ENCODE data around the gene ZNF396. TPM values are rescaled to one million over a fixed set of nuclear protein-coding genes. Genes with fewer than 3 reads are reported as not detected.

The ZNF396 gene
- 2.0 and 2.4 TPM in 2 replicates for total RNA-seq (ENCODE audit: low replicate concordance)

- TF ChIP-seq CTCF (IDR thresholded peaks at IDR 0.05; ENCODE audit: insufficient read depth, low read length), result no peak
- peak; percentile 43 for DNase-seq (ENCODE audit: low read depth)
- H3K4me3 ChIP-seq (ENCODE audit: low read depth, low read length), result peak within 1 kb of the TSS; percentile 74
Observed at GRCh38 chr18:35376742-35377695, at the start of gene ZNF396. Gene ZNF396, minus strand, starts transcription at chr18:35377337. Its CDS starts 3,045 bp downstream, at chr18:35374292.

GRCh38 chr18:35426786-35427185 lies 49.6 kb upstream of the ZNF396 start:
- DNase-seq (ENCODE audit: low read depth), result no peak
- TF ChIP-seq CTCF (IDR thresholded peaks at IDR 0.05; ENCODE audit: insufficient read depth, low read length), result no peak
- no peak overlapping the region for H3K4me3 ChIP-seq (ENCODE audit: low read depth, low read length)

- no peak for DNase-seq (ENCODE audit: low read depth)
- no peak for TF ChIP-seq CTCF (IDR thresholded peaks at IDR 0.05; ENCODE audit: insufficient read depth, low read length)
- H3K4me3 ChIP-seq (ENCODE audit: low read depth, low read length), result no peak overlapping the region
Observed at GRCh38 chr18:35424356-35424755, 47.2 kb upstream of the ZNF396 start.

GRCh38 chr18:35422237-35422636 lies 45.1 kb upstream of the ZNF396 start:
- TF ChIP-seq CTCF (IDR thresholded peaks at IDR 0.05; ENCODE audit: insufficient read depth, low read length), result no peak
- H3K4me3 ChIP-seq (ENCODE audit: low read depth, low read length), result no peak overlapping the region
- DNase-seq (ENCODE audit: low read depth), result no peak

- no peak overlapping the region for H3K4me3 ChIP-seq (ENCODE audit: low read depth, low read length)
- no peak for DNase-seq (ENCODE audit: low read depth)
- TF ChIP-seq CTCF (IDR thresholded peaks at IDR 0.05; ENCODE audit: insufficient read depth, low read length), result no peak
Observed at GRCh38 chr18:35418610-35419009, 41.5 kb upstream of the ZNF396 start.

GRCh38 chr18:35417223-35417622 lies 40.1 kb upstream of the ZNF396 start:
- DNase-seq (ENCODE audit: low read depth), result no peak
- no peak for TF ChIP-seq CTCF (IDR thresholded peaks at IDR 0.05; ENCODE audit: insufficient read depth, low read length)
- no peak overlapping the region for H3K4me3 ChIP-seq (ENCODE audit: low read depth, low read length)
